Pons (tissue), 1 donor: ENCODE measurements around the gene MBD4.

Experiments used
- DNase-seq: peaks from one replicate; pipeline ENCODE4 v3.0.0-alpha.2; 2016; ENCODE audit warnings: low spot score

MBD4 gene

GRCh38 chr3:129463094-129463493, 23.3 kb upstream of the MBD4 start:
- no peak for DNase-seq

DNA sequence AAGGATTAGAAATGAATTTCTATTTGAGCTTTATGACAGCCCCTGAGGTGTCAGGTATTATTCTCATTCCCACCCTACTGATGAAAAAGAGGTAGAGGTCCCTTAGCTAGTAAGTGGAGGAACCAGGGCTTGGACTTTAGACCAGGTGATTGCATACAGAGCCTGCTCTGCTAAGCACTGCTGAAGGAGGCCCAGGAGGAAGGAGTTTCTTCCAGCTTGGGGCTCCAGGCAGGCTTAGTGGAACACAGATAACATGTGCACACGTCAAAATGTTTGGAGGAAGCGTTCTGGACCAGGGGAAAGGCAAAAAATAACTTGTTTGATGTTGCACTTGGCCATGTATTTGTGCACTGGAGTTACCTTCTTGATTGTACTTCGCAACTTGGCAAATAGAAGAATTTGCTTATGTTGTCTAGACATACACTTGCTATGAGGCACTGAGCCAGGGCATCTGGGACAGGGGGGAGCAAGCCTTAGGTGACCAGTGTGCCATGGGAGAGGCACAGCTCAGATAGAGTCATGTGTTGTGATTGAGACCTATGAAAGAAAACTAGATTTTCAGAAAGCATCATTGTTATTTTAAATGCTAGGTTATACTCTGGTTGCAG, 22.7 kb upstream of the MBD4 start:
- DNase-seq = no peak

DNA sequence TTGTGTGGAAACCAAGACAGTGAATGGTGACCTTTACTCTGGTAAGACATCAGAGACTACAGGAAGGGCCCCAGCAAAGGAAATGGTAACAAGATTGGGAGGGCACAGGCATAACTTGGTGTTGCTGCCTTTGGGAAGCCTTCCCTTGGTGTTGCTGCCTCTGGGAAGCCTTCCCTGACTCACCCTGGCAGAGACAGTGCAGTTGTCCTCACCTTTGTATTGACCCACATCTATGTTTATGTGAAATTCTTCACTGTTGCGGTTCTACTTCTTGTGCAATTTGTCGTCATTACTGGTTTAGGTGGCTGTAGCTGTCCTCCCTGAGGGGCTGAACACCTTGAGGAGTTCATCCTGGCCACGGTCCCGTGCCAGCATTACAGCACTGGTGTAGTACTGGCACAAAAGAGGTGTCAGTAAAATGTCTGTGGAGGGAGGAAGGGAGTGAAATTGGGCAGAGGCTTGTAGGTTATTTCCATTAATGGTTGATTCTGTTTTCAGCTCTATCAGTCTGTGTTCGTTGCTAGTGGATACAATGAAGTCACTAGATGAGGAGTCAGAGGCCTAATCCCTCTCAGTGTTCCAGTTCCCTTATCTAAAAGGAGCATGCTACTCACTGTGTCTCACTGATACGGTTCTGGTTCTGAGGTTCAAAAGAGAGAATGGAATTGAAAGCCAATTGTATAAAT, 21.9 kb upstream of the MBD4 start:
- DNase-seq = no peak

DNA sequence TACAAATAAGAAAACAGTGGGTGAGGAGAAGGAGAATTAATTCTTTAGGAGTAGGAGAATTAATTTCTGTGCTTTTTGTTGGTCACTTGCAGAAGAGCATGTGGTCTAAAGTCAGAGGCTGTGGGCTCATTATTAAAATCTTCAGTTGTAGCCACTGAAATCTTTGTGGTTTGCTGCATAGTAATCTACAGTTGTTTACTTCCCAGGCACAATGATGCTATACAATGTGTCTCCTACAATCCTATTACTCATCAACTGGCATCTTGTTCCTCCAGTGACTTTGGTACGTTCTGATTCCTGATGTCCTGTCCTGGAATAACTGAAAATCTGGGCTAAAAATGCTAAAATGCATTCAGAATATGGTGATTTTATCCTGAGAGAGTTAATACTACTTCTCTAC, 21.3 kb upstream of the MBD4 start:
- DNase-seq = peak; percentile 63

- no peak for DNase-seq
These were observed 20.8 kb upstream of the MBD4 start for GRCh38 chr3:129460572-129460971.

GRCh38 chr3:129460155-129460554, 20.4 kb upstream of the MBD4 start:
- no peak for DNase-seq

GRCh38 chr3:129453732-129454131, 14.0 kb upstream of the MBD4 start:
- no peak for DNase-seq

- no peak for DNase-seq
These were observed 9.7 kb upstream of the MBD4 start for GRCh38 chr3:129449279-129450115.

DNA sequence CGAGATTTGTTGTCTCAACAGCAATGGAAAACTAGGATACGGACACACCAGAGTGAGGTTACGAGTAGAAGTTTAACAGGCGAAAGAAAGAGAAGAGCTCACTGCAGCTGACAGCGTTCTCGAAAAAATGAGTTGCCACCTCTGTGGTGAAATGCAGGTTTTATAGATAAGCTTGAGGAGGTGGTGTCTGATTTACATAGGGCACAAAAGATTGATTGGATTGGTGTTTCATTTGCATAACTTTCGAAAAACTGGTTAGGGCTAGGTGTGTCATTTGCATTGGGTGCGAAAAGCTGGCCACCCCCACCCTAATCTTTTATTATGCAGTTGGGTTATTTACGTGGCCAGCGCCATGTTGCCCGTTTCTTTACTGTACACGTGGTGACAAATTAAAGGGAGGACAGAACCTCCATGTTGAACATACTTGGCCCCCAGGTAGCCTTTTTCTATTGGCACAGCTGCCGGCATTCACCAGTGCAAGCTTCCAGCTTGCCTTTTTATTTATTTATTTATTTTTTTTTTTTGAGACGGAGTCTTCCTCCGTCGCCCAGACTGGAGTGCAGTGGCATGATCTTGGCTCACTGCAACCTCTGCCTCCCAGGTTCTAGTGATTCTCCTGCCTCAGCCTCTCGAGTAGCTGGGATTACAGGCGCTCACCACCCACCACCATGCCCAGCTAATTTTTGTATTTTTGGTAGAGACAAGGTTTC, 8.6 kb upstream of the MBD4 start:
- DNase-seq = no peak

DNA sequence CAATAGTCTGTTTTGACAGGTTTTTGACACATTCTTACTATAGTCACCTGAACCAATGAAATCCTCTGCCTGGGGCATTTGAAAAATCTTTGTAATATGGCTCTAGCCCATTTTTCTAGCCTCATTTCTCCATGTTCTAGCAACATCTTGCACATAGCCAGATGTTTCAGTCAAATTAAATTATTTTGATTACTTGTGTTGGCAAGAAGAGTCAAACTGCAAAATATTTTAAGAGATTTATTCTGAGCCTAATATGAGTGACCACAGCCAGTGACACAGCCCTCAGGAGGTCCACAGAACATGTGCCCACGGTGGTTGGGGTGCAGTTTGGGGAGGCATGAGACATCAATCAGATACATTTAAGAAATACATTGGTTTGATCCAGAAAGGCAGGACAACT, 7.2 kb upstream of the MBD4 start:
- DNase-seq = no peak

DNA sequence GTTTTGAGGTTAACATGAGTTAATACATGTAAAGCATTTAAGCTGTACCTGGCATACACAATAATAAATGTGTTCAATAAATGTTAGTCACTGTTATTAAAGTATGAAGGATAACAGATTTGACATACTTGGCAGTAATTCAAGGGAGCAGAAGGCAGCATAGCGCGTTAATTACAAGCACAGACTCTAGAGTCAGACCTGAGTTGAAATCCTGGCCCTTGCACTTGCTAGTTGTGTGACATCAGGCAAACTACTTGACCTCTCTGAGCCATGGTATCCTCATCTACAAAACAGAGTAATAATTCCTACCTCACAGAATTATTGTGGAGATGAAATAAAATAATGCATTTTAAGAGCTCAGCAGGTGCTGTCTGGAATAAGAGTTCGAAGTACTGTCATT, 5.7 kb upstream of the MBD4 start:
- DNase-seq = no peak

DNA sequence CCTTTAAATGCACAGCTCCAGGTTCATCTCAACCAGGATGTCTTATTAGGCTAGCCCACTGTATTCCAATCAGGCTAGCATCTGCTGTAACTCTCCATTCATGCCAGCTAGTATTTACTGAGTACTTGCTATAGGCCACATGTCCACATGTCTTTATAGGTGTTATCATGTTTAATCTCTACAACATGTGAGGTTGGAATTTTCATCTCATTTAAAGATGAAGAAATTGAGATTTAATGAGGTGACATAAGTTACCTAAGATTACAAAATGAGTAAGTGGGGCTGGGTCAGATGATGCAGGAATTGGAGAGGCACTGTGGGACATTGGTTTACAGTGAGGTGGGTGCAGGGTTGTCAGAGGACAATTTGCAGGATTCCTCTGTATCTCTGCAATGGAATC, 3.2 kb upstream of the MBD4 start:
- DNase-seq = no peak

GRCh38 chr3:129442486-129442885, 2.7 kb upstream of the MBD4 start:
- DNase-seq = no peak

DNA sequence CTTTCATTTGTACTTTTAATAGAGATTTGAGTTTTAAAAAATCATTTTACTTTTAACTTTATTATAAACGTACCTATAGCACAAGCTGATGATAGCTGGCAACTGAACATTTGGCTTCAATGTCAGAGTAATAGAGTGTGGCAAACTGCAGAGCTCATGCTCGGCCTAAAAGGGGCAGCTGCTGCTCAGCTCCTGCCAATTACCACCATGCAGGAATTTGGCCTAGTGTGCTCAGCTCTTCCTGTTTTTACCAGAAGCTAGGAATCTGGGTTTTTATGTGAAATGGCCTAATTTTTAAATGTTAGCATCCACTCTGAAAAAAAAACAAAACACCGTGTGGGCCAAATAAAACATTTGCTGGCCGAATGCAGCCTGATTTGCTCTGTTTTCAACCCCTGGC, 2.0 kb upstream of the MBD4 start:
- DNase-seq = peak; percentile 71

- DNase-seq = peak; percentile 17
These were observed 1.5 kb upstream of the MBD4 start for GRCh38 chr3:129441215-129441614.

GRCh38 chr3:129440618-129441190, 956 bp upstream of the MBD4 start:
- DNase-seq = peak; percentile 24

- peak; percentile 36 for DNase-seq
These were observed 427 bp downstream of the MBD4 start for GRCh38 chr3:129439226-129439816.

DNA sequence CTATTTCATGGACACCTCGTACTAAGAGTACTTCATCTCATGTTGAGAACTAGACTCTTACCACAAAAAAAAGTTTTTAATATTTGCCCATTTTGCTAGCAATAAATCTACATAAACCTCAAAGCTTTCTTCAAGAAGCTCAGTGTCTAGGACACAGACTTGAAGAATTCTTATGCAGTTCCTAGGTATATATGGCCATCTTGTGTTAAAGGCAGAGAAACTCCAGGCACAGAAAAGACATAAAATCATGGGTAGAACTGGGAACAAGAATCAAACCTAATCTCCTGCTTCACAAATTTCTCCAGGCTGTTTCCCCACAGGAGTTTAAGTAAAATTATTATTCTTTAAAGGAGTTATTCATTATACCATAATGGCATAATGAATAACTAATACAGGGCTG, 4.4 kb downstream of the MBD4 start:
- no peak for DNase-seq

DNA sequence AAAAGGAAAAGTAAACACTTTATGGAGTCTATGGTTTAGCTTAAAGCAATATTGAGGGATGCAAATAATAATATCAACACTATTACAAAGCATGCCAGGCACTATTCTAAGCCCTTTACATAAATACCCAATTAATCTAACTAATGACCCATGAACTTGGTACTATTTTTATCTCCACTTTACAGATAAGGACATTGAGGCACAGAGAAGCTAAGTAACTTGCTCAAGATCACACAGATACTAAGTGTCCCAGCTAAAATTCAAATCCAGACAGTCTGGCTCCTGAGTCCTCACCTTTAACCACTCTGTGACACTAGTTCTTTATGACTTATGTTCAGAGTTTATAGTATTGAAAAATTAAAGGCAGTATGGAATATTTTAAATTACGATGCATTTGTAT, 5.6 kb downstream of the MBD4 start:
- DNase-seq = no peak

GRCh38 chr3:129433565-129433964, 6.2 kb downstream of the MBD4 start:
- no peak for DNase-seq

DNA sequence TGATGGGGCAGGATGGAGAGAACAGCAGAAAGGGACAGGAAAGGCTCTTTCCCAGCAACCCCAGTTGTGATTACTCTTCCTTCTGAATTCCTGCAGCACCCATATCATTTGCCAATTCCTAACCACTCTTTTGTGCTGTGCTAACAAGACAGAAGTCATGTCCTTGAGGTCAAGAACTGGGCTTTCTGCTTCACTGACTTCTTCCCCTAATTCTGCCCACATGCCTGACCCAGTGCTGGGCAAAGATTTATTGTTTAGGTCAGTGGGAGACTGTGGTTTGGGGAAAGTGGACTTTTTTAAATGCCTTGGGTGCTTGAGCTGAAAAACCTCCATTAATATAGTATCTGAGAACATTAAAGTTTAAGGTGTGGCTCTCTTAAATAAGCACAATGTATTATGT, 7.1 kb downstream of the MBD4 start:
- no peak for DNase-seq

DNA sequence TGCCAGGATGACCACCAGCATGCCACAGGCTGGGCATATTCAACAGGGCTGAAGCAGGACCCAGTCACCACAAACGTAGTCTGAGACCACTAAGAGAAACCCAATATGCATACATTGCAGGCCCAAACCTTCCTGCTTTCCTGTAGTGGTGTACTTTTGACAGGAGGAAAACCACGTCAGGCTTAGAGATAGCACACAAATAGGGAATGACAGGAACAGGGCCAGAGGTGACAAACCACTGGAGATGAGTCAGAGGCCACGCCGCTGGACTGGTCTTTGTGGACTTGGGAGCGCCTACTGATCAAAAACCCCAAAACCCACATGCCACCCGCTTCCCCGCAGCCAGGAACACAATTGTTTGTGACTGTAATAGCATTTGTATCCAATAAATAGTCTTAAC, 7.7 kb downstream of the MBD4 start:
- DNase-seq = no peak
